Measurements from ENCODE around the gene CENPF. TPM values are rescaled to one million over a fixed set of nuclear protein-coding genes. Genes with fewer than 3 reads are reported as not detected.
"Not testable (repeated sequence)": the region's sequence is repeated elsewhere in the genome, so short reads cannot be mapped to it uniquely, and the experiment has no call there.

Gene CENPF
- total RNA-seq, 1 donor from 2014 or later, result 2.5 TPM

DNA sequence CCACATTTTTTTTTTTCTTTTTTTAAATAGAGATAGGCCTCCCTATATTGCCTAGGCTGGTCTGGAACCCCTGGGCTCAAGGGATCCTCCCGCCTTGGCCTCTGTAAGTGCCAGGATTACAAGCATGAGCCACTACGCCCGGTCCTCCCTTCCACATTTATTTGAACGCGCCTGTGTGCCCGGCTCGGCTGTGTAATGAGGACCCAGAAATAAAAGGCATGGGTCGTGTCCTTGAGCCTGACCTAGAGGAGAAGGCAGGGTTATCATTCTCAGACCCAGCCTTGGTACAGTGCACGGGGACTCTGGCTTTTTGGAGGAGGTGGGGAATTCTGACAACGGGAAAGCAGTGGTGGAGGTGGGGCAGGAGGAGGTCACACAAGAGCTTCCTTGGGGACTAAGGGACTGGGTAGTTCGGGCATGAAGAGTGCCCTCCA lies 841 bp downstream of the CENPF start:
- H3K36me3 ChIP-seq, result no peaks in the 10 kb centered on the region
- intact Hi-C loops (cut with DNase I), result no loop called here
- H3K4me3 ChIP-seq, result peak overlapping the region; percentile 81
- TF ChIP-seq, protein P1, sequence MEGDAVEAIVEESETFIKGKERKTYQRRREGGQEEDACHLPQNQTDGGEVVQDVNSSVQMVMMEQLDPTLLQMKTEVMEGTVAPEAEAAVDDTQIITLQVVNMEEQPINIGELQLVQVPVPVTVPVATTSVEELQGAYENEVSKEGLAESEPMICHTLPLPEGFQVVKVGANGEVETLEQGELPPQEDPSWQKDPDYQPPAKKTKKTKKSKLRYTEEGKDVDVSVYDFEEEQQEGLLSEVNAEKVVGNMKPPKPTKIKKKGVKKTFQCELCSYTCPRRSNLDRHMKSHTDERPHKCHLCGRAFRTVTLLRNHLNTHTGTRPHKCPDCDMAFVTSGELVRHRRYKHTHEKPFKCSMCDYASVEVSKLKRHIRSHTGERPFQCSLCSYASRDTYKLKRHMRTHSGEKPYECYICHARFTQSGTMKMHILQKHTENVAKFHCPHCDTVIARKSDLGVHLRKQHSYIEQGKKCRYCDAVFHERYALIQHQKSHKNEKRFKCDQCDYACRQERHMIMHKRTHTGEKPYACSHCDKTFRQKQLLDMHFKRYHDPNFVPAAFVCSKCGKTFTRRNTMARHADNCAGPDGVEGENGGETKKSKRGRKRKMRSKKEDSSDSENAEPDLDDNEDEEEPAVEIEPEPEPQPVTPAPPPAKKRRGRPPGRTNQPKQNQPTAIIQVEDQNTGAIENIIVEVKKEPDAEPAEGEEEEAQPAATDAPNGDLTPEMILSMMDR (IDR thresholded peaks at IDR 0.05), result no peak
- no peaks in the 10 kb centered on the region for H3K9me3 ChIP-seq
- DNase-seq, result no peak
- peaks cover 7% of the 10 kb centered on the region for H3K4me1 ChIP-seq
- H3K27ac ChIP-seq, result no peak overlapping the region
- peak in 1 of 2 donors; percentile 3 for ATAC-seq
- H3K27me3 ChIP-seq (ENCODE audit: low read depth), result no peaks in the 10 kb centered on the region

DNA sequence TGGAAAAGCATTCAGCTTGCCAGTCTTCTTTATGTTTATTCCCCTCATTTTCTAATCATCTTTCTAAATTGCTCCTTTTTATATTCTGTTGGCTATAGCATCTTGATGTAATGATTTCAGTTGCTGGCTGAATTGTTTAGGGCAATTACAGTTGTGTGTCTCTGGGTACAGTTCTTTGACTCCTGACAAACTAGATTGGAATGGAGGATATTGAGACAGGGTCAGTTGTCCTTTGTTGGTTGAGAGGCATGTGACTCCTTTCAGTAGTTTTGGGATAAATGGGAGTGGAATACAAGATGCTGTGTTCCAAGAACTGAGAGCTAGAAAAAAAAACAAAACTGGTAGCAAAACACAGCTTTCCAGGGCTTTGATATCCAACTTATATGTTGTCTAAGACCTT lies 1.5 kb downstream of the CENPF start:
- Histone ChIP-seq H3K36me3 (no peaks in the 10 kb centered on the region), H3K4me3 (no peak overlapping the region), H3K27me3 (ENCODE audit: low read depth) (no peaks in the 10 kb centered on the region), H3K9me3 (no peaks in the 10 kb centered on the region), H3K27ac (no peak overlapping the region), H3K4me1 (peaks cover 7% of the 10 kb centered on the region)
- DNase-seq (no peak), ATAC-seq (no peak)
- intact Hi-C loops (cut with DNase I), result no loop called here
- TF ChIP-seq, protein P1 (IDR thresholded peaks at IDR 0.05), result no peak

DNA sequence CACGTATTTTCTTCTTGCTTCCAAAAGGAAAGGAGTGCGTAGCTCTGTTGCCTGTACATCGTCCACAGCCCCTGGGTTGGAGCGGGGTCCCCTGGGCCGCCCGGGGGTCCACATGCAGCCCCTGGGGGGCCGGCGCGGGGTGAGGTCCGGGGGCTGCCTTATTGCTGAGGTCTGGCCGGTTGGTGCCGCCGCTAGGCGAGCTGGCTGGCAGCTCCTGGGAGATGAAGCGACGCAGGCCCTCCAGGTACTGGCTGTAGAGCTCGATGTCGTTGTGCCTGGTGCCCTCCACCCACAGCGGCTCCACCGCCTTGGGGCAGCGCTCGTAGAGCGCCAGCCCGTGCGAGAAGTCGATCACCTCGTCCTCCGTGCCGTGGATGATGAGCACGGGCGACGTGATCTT lies 2.5 kb downstream of the CENPF start:
- H3K36me3 ChIP-seq; H3K9me3 ChIP-seq; intact Hi-C loops (cut with DNase I); H3K27me3 ChIP-seq (ENCODE audit: low read depth); H3K4me3 ChIP-seq; DNase-seq; H3K27ac ChIP-seq; ATAC-seq; H3K4me1 ChIP-seq: not testable (repeated sequence)

DNA sequence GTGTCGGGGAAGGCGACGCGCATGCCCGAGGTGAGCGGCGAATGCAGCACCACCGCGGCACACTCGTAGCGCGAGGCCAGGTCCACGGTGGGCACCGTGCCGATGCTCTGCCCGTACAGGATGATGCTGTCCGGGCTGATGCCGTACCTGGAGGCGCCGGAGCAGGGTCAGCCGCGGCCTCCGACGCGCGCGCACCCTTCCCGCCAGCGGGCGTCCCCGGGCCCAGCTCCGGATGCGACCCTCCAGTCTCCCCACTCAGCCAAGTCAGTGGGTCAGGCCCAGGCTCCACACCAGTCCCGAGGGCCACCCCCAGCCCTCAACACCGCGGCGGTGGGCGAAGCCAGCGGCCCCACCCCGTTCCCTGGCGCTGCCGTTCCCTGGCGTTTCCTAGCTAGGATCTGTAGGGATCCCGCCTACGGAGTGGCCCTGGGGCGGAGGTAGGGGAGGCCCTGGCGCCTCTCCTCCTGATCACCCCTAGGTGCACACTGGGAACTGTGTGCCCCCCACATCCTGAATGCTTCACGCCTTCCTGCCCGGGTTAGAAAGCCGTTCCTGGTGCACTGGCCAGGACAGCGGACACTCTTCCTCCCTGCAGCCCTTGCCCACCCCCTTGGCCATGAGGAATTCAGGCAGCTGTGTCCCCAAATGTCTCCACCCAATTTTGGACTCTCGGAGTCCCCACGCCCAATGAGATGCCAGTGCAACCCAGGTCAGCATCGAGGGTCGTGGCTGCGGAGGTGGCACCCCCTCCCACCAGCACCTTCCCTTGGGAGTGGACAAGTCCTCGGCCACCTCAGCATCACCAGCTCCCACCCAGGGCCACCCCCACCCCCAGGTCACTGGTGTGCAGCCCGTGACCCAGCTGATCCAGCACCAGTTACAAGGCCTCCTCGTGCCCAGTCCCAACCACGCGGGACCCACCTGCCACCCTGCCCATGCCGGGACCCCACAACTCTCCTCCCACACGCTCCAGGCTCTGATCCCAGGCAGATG lies 3.2 kb downstream of the CENPF start:
- intact Hi-C loops (cut with DNase I); H3K27me3 ChIP-seq (ENCODE audit: low read depth); H3K9me3 ChIP-seq; H3K4me3 ChIP-seq; H3K27ac ChIP-seq; ATAC-seq; DNase-seq; H3K4me1 ChIP-seq; H3K36me3 ChIP-seq: not testable (repeated sequence)

DNA sequence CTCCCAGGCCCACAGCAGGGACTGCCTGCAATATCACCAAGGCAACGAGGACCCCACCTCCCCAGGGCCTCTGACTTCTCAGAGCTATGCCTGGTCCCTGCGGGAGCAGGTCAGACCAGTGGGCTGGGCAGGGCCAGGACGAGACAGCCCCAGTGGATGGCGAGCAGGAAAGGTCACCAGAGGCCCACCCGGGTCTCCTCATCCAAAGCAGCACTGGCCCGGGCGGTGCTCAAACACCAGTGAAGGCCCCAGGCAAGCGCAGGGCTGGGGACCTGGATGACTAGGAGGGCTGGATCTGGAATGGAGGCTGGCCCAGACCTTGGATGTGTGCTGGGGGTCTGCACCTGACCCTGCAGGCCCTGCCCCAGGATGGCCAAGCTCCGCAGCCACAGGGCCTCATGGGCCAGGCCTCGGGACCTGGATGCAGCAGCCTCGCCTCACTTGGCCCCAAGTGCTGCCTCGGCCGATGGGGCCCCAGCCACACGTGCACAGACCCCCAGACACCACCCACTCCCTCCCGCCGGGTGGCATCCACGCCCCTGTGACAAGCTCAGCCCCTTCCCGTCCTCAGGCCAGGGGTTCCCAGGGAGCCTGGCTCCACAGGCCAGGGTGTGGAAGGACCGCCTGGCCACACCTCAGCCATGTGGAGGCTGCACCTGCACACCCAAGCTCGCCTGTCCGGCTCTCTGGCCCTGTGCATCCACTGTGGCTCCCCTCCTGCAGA lies 4.7 kb downstream of the CENPF start:
- H3K4me1 ChIP-seq; H3K4me3 ChIP-seq; DNase-seq; intact Hi-C loops (cut with DNase I); H3K9me3 ChIP-seq; H3K27ac ChIP-seq; H3K27me3 ChIP-seq (ENCODE audit: low read depth); ATAC-seq; H3K36me3 ChIP-seq: not testable (repeated sequence)

DNA sequence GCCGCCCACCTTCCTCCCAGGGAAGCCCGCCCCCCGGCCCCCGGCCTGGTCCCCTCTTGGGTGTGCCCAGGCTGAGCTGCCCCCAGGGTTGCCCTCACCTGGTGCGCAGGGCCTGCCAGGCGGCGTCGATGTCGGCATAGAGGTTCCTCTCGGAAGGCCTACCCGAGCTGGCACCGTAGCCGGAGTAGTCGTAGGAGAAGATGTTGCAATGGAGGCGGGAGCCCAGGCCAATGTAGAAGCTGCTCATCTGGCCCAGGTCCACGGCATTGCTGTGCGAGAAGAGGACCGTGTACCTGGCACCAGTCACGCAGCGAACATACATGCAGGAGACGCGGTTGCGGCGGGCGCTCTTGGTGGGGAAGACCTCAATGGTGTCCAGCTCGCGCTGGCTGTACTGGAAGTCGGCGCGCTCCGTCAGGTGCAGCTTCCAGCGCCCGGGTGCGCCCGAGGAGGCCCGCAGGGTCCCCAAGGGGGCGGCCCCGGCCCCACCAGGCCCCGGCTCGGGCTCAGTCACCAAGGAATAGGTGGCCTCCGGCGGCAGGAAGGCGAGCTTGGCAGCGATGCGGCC lies 5.3 kb downstream of the CENPF start:
- DNase-seq; H3K4me3 ChIP-seq; ATAC-seq; H3K27ac ChIP-seq; H3K4me1 ChIP-seq; H3K27me3 ChIP-seq (ENCODE audit: low read depth); intact Hi-C loops (cut with DNase I); H3K9me3 ChIP-seq; H3K36me3 ChIP-seq: not testable (repeated sequence)

DNA sequence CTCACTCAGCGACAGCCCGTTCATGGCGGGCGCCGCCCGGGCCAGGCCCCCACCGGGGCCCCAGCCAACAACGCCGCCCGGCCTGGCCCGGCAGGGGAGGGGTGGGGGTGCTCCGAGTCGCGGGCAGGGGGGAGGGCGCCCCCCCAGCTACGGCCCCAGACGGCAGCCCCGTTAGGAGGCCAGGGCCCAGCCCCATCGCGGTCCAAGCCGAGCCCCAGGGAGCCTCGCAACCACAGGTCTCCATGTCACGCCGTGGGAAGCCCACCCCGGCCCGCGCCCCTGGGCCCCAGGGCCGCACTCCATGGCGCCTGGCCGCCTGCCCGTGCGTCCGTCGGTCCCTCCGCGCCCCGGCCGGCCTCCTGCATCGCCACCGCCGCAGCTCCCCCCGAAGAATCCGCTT lies 5.8 kb downstream of the CENPF start:
- ATAC-seq; H3K4me1 ChIP-seq; H3K9me3 ChIP-seq; H3K36me3 ChIP-seq; H3K27ac ChIP-seq; H3K4me3 ChIP-seq; DNase-seq; intact Hi-C loops (cut with DNase I); H3K27me3 ChIP-seq (ENCODE audit: low read depth): not testable (repeated sequence)
